ENCODE results near the gene CLEC20A.

DNA sequence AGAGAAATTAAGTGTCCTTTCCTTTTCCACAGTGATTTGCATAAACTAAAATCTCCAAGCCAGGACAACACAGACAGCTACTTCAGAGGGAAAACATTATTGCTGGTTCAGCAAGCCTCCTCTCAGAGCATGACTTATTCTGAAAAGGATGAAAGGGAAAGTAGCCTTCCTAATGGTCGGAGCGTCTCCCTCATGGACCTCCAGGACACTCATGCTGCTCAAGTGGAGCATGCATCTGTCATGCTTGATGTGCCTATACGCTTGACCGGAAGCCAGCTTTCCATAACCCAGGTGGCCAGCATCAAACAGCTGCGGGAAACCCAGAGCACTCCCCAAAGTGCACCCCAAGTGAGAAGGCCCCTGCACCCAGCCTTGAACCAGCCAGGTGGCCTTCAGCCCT is 39.1 kb downstream of the CLEC20A start:
- TF ChIP-seq, protein P1, sequence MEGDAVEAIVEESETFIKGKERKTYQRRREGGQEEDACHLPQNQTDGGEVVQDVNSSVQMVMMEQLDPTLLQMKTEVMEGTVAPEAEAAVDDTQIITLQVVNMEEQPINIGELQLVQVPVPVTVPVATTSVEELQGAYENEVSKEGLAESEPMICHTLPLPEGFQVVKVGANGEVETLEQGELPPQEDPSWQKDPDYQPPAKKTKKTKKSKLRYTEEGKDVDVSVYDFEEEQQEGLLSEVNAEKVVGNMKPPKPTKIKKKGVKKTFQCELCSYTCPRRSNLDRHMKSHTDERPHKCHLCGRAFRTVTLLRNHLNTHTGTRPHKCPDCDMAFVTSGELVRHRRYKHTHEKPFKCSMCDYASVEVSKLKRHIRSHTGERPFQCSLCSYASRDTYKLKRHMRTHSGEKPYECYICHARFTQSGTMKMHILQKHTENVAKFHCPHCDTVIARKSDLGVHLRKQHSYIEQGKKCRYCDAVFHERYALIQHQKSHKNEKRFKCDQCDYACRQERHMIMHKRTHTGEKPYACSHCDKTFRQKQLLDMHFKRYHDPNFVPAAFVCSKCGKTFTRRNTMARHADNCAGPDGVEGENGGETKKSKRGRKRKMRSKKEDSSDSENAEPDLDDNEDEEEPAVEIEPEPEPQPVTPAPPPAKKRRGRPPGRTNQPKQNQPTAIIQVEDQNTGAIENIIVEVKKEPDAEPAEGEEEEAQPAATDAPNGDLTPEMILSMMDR (IDR thresholded peaks at IDR 0.05) = no peak
- no peak for TF ChIP-seq POLR2A (IDR thresholded peaks at IDR 0.05)
- TF ChIP-seq POLR2AphosphoS5 (IDR thresholded peaks at IDR 0.05) = no peak
